Stimulated activated CD4-positive, alpha-beta T cell treated with anti-CD3 and anti-CD28 coated beads, Interleukin-15, amount 100 ng/mL, for 1 hour (primary cell): ENCODE results near the gene SLC35F3.
"Not testable (repeated sequence)": the region's sequence is repeated elsewhere in the genome, so short reads cannot be mapped to it uniquely, and the experiment has no call there.

ENCODE experiments used
- DNase-seq, 2 donors: peaks; one replicate each; pipeline ENCODE4 v3.0.0-alpha.2; 2020; ENCODE audit warnings: low read depth in 1 of 2, low spot score in 1 of 2

Gene SLC35F3

GRCh38 chr1:233904633-233905415 lies at the start of gene SLC35F3:
TSS of gene SLC35F3 (plus strand) at chr1:233904676.
- DNase-seq: no peak

- DNase-seq: no peak
Observed at GRCh38 chr1:233859446-233859845, 45.0 kb upstream of the SLC35F3 start.

DNA sequence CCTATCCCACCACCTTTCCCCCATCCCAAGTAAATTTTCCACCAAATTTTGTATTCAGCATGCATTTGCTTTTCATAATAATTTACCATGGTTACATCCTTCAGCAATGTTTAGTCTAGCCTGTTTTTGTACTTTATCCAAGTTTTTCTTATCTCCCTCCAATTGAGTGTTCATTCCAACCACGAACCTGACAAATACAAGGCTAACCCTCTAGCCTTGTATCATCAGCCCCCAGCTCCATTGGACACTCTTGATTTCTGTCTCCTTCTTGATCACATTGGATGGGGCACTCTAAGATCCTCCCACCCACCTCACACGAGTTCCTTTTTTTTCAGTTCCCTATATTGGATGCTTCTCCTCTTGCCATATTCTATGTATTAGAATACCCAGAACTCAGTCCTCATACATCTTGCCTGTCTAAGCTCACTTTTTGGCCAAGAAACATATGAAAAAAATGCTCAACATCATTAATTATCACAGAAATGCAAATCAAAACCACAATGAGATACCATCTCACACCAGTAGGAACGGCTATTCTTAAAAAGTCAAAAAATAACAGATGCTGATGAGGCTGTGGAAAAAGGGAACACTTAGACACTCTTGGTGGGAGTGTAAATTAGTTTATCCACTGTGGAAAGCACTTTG lies 40.5 kb upstream of the SLC35F3 start:
- DNase-seq: no peak

GRCh38 chr1:233864578-233864977 lies 39.9 kb upstream of the SLC35F3 start:
- DNase-seq: no peak

DNA sequence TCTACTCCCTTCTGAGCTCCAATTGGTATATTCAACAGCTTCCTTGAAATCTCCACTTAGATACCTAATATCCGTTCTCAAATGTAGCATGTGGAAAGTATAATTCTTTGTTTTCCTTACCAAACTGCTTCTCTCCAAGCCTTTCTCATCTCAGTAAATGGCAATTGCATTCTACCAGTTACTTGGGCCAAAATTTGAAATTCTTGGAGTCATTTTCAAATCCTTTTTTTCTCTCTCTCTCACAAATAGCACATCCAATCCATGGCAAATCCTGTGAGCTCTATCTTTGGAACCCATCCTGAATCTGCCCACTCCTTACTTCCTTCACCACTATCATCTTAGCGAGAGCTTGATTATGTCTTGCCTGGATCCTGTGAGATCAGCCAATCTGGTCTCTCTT lies 39.3 kb upstream of the SLC35F3 start:
- DNase-seq: no peak

DNA sequence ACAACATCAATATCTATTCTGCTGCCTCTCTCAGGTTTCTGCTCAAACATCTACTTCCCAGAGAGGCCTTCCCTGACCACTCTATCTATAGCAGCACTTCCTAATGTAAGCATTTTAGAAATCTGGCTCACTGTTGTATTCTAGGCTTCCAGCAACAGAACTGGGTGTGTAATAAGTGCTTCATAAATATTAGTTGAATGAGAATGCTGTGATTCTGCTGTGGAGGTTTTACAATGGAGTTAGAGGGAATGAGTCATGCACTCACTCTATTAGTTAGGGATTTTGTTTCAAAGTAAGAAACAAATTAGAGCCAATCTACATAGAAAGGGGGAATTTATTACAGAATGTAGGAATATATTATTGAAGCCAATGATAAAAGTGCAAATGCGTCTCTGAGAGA lies 38.6 kb upstream of the SLC35F3 start:
- no peak for DNase-seq

GRCh38 chr1:233867028-233867427 lies 37.4 kb upstream of the SLC35F3 start:
- no peak for DNase-seq

DNA sequence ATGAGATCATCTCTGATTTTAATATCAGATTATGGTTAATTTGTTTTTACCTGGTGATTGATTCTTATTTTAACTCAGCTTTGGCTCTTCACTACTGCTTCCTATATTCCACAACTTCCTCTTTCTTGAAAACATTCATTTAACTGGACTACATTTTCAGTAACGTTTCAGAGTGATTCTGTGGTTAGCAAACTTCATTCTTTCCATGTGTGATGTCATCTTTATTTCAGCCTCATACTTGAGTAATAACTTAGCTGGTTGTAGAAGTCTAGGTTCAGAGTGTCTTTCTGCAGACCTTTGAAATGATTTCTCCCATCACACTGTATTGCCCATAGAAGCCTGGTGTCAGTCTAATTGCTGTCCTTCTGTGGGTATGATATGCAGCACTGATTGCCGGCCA lies 36.0 kb upstream of the SLC35F3 start:
- no peak for DNase-seq

DNA sequence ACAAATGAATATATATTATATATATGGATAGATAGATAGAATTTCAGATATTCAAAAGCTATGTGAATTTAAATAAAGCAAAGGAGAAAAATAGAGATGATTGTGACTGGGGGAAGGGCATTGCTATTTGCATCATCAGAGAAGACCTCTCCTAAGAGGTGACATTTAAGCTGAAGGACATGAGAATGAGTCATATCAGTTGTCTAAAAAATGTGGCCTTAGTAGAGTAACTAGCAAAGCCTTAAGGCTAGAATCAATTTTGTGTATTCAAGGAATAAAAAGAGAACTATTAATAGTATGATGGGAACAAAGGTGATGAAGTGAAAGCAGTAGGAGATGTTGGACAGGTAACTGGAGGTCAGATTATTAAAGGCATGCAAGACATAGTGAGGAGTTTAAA lies 34.8 kb upstream of the SLC35F3 start:
- no peak for DNase-seq

DNA sequence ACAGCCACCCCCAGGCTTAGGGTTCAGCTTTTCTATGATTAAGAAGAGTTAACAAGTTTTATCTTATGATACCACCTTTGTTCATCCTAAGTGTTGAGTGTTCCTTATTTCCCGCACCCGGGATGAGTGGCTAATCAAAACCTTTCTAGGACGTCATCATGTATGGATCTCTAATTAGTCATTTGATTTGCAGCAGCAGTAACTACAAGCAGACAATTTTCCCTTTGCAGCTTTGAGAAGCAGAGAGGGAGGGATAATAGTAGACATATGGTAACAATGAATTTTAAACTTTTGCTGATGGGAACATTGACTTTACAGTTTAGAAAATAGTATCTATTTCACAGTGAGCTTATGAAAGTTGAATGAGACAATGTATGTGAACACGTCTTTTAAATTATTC lies 30.8 kb upstream of the SLC35F3 start:
- DNase-seq: no peak

- no peak for DNase-seq
Observed at GRCh38 chr1:233879841-233880240, 24.6 kb upstream of the SLC35F3 start.

DNA sequence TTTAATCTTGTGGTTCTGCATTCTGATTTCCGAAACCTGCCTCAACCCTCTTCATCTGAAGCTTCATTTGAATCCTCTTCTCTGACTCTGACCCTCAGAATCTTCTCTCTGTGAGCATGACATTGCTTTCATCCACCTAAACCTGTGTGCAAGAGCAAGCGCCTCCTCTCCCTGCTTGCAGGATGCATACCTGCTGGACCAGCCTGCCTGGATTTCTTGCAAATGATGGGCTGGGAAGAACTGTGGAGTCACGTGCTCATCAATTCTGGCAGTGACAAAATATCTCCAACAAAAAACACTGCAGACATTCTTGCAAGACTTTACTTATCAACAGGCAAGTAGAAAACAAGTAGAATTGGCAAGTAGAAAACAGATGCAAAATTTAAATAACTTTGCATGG lies 20.8 kb upstream of the SLC35F3 start:
- DNase-seq: no peak

DNA sequence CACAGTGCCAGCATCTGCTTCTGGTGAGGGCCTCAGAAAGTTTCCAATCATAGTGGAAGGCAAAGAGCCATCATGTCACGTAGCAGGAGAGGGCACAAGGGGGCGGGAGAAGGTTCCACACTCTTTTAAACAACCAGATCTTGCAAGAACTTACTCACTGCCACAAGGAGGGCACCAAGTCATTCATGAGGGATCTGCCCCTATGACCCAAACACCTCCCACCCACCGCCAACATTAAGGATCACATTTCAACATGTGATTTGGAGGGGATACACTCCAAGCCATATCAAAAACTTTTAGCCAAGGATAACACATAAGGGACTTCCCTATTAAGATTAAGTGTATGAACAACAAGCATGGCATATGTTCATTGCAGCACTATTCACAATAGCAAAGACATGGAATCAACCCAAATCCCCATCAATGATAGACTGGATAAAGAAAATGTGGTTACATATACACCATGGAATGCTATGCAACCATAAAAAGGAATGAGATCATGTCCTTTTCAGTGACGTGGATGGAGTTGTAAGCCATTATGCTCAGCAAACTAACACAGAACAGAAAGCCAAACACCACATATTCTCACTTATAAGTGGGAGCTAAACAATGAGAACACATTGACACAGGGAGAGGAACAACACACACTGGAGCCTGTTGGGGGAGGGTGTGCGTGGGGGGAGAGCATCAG lies 19.9 kb upstream of the SLC35F3 start:
- DNase-seq: no peak

DNA sequence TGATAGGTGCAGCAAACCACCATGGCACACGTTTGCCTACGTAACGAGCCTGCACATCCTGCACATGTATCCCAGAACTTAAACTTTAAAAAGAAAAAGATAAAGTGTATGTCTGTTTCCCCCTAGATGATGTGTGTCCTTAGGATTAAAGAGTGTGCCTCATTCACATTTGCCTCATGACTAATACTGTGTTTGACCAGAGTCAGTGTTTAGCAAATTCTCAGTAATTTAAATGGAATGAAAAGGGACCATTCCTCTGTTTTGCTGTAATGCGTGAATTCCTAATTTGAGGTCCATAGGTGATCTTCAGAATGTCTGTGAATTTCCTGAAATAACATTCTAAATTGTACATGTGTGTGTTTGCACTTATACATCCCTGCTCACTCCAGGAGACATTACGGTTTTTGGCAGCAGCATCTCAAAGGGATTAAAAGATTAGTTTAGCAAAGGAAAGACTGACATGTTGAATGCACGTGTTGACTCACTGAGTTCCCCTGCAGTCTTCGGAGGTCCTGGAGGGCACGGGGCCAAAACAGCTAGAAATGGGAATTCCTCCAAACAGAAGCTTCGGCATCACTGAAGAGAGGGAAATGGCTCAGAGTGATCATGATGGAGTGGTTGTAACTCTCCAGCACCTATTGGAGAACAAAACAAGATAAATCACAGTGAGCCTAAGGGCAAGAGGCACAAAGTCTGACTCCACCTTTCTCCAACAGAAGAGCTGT lies 19.1 kb upstream of the SLC35F3 start:
- DNase-seq: no peak

DNA sequence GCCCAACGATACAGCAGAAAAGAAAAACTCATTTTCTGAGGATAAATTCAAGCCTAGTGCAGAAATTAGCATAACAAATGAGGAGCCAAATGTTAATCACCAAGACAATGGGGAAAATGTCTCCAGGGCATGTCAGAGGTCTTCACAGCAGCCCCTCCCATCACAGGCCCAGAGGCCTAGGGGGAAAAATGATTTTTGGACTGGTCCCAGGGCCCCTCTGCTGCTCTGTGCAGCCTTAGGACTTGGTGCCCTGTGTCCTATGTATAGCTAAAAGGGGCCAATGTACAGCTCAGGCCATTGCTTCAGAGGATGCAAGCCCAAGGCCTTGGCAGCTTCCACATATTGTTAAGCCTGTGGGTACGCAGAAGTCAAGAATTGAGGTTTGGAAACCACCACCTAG lies 13.3 kb upstream of the SLC35F3 start:
- DNase-seq: not testable (repeated sequence)

GRCh38 chr1:233897325-233898162 lies 6.9 kb upstream of the SLC35F3 start:
- no peak for DNase-seq

GRCh38 chr1:233901495-233901894 lies 3.0 kb upstream of the SLC35F3 start:
- DNase-seq: no peak

DNA sequence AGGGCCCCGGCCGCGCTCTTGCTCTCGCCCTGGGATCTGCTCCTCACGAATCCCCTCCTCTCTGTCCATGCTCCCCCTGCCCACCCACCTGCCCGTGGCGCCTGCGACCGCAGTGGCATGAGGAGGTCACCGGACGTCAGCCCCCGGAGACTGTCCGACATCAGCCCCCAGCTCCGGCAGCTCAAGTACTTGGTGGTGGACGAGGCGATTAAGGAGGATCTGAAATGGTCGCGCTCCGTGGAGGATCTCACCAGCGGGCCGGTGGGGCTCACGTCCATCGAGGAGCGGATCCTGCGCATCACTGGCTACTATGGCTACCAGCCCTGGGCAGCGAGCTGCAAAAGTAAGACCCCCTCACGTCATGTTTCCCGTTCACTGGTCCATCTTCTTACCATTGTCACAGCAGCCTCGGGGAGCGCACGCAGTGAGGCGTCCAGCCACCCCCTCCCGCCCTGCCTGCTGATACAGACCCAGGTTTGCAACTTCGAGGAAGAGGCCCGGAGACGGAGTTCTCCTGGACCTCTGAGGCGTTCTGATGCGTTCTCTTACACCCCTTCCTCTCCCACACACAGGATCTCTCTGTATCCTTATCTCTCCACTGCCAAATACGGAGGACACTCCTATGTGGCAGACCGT lies 1.1 kb downstream of the SLC35F3 start:
- DNase-seq: no peak

DNA sequence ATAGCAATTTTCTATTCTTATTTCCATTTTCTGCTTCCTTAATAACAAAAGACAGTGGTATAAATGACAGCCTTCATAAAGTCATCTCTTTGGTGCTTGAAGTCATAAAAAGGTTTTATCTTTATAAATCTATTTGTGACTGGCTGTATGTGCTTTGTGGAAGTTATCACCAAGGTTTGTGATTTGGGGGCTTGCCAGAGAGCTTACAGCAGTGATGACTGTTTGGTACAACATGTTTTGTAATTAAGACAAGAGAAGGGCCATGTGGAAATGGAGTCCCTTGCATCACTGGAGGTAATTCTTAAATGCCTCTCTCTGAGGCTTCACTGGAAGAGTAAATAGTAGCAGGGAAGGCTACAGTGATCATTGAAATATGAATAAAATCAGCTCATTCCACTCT lies 2.7 kb downstream of the SLC35F3 start:
- no peak for DNase-seq

GRCh38 chr1:233908092-233908491 lies 3.6 kb downstream of the SLC35F3 start:
- no peak for DNase-seq
